Hematopoietic multipotent progenitor cell treated with erythropoietin and hydrocortisone succinate and interleukin-3 and kit ligand, for 17 days (in vitro differentiated cells): Measurements from ENCODE around the gene PARVG.
"Not testable (repeated sequence)": the region's sequence is repeated elsewhere in the genome, so short reads cannot be mapped to it uniquely, and the experiment has no call there.

Source experiments
- DNase-seq: peaks from one replicate; pipeline ENCODE4 v3.0.0-alpha.2; 2015; ENCODE audit warnings: low spot score

The PARVG gene

DNA sequence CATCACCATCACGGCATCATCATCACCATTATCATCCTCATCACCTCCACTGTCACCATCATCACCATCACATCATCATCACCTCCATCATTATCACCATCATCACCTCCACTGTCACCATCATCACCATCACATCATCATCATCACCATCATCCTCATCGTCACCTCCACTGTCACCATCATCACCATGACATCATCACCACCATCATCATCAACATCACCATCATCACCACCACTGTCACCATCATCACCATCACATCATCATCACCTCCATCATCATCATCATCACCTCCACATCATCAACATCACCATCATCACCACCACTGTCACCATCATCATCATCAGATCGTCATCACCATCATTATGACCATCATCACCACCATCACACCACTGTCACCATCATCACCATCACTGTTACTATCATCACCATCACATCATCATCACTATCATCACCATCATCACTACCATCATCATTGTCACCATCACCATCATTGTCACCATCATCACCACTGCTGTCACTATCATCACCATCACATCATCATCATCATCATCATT is 32.8 kb downstream of the PARVG start:
- DNase-seq, result no peak

DNA sequence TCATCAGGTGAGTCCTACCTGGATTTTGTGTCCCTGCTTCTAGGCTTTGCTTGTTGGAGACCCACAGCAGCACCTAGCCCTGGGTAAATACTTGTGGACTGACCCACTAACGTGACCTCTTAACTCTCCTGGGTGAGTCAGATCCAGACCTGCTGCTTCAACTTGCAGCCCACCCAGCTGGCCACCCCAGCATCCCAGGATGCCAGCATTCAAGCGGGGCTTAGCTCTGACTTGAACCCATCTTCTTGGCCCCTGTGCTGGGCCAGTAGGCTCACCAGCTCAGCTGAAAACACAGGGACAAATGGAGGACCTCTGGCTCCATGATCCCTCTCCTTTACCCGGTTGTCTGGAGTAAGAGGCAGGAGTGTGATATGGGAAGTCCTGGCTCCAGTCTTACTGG is 33.5 kb downstream of the PARVG start:
- no peak for DNase-seq

DNA sequence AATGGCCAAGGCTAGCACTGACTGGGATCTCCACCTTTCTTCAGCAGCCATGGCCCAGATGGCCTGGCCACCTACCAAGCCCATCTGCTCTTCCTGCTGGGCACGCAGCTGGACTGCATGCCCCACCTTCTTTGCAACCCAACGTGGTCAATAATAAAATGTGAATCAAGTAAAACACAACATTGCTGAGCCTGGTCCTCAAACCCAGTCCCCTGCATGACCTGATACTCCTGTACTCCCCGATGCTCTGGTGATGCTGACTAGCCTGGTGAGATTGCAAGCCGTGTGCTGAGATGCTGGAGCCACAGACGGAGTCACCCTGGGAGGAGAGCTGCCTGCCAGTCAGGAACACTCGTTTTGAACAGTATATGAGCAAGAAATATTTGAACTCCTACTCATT is 34.0 kb downstream of the PARVG start:
- no peak for DNase-seq

DNA sequence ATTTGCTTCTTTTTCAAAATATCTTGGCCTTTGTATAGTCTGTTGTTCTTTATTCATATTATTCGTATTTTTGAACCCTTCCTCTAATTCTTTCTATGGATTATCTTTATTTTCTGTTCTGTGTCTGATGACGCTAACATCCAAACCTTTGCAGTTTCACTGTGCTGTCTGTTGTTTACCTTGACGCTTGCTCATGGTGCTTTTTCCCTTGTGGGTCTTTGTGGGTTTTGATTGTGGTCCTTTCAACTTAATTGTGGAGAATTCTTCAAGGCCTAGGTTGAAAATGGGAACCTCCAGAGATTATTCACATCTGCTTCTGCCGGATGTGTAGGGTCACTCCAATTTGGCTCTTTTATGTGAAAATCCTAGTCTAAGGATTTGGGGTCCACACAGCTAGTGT is 34.6 kb downstream of the PARVG start:
- DNase-seq, result no peak

DNA sequence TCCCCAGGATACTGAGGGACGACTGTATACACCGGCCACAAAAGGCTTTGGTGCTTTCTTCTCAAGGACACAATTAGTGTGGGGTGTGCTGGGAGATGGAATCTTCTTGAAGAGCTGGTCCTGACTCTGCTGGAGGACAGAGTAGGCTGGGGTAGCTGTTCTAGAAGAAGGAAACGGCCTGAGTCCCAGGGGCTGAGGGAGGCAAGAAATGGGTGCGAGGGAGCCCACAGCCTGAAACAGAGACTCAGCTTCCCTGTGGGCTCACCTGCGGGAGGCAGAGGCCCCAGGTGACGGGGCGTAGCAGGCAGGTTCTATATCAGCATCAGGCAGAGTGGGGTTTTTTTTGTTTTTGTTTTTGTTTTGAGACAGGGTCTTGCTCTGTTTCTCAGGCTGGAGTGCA is 36.6 kb downstream of the PARVG start:
- DNase-seq, result no peak

GRCh38 chr22:44218071-44218470 is 37.3 kb downstream of the PARVG start:
- no peak for DNase-seq

DNA sequence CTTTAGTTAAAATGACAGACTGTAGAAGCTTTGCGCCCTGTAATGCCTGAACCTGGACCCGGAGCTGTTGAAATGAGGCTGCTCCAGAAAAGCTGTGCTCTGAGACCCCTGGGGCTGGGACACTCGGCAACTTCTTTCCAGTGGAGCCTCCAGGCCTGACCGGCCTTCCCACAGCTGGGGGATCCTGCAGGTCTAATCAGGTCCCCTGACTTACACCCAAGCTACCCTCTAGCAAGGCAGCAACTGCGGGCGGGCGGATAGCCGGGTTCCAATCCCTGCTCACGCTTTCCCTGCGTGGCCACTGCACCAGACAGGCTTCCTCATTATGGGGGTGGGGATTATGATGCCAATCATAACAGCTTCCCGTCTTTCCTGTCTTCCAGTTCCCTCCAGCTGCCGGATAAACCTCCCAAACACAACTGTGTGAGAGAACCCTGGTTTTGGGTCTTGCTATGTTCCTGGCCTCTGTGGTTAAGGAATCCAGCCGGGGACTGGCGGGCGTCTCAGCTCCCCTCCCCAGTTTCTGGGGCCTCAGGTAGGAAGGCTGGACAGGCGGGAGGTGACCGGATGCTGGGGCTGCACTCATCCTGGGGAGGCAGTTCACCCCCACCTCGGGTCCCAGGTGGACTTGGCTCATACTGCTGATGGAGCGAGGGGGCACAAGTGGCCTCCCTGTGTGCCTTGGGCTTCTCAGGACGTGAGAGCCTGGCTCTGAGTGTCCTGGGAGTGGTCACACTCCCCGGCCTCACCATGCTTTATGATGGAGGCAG is 38.6 kb downstream of the PARVG start:
- no peak for DNase-seq

DNA sequence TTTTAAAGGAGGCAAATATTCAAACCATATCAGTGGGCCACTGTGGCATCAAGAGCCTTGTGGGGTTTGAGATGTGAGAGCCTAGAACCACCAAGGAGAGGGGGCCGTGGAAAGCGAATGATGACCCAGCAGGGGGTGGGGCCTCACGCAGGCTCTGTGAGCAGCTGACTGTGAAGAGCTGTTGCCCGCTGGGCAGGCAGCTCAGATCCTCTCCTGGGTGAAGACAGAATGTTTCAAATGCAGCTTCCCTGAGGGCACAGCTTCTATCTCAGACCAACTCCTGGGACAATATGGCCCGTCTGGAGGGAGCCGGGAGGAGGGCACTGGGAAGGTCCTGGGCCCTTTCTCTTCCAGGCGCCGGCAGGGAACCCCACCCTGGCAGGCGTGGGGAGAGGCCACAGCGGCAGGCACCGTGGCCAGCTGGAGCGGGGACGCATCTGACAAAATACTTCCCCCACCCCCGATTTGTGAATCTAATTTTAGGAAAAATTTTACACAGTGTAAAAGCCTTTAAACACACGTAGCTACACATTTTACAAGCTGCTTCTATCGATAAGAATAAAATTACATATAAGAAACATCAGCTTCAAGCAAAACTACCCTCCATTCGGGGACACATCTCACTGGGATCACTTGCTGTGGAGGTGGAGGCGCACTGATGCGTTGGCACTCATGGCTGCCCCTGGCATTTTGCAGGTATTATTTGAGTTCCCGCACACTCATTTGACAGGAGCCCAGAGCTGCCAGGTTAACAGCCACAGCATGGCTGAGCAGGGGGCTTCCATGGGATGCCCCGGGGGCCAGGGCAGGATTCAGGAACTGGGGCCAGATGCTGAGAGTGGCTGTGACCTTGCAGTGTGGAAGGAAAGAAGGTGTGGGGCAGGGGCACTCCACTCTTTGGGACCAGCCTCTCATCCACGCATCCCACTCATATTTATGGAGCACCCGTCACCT is 40.3 kb downstream of the PARVG start:
- no peak for DNase-seq

DNA sequence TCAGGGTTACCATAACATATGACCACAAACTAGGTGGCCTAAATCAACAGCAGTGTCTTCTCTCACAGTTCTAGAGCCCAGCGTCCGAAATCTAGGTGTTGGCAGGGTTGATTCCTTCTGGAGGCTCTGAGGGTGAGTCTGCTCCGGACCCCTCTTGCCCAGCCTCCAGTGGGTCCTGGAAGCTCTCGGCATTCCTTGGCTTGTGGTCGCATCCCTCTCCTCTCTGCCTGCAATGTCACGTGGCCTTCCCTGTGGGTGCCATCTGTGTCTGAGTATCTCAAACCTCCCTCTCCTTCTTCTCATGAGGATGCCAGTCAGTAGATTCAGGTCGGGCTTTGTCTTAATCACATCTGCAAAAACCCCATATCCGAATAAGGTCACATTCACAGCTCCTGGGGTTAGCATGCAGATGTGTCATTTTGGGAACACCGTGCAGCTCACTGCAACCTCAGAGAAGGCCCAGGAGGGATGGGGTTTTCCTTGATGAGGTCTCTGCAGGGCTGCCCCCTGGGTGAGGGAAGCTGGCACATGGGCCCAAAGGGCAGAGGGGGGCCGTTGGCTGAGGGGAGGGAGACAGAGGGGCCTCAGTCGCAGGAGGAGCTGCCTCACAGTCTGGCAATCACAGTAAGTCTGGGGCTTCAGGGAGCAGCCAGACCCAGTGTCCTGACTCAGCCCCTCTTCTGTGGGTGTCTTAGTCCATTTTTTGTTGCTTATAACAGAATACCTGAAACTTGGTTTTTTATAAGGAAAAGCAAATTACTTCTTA is 41.2 kb downstream of the PARVG start:
- DNase-seq, result no peak

DNA sequence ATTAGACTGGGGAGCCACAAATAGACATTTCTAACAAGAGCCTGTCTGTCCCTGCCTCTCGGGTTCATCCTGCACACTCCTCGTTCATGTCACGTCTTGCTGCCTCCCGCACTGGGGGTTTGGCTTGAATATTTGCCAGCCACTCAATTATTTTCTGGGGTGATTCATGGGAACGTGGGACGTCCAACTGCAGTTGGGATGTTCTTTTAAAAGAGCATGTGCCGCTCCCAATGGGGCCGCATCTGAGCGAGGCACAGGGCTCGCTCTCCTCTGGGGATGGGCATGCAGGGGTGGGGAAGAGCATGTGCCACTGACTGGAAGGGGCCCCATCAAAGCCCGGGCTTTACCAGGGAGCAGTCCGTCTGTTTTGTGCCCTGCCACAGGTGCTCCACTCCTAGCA is 43.4 kb downstream of the PARVG start:
- no peak for DNase-seq

- no peak for DNase-seq
Measured at GRCh38 chr22:44225091-44225689, 44.5 kb downstream of the PARVG start.

DNA sequence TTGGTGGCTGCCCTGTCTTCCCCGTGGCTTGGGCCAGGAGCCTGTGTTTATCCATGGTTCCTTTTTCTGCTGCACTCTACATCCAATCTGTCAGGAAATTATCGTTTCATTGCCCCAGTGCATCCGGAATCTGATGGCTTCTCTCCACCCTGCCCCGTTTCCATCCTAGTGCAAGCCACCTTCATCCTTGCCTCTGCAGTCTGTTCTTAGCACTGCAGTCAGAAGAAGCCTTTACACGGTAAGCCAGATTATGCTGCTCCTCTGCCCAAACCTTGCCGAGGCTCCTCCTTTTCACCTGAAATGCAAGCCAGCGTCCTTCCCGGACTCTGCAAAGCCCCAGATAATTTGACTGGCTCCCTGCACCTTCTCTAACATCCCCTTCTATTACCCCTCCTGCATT is 45.1 kb downstream of the PARVG start:
- DNase-seq, result no peak

DNA sequence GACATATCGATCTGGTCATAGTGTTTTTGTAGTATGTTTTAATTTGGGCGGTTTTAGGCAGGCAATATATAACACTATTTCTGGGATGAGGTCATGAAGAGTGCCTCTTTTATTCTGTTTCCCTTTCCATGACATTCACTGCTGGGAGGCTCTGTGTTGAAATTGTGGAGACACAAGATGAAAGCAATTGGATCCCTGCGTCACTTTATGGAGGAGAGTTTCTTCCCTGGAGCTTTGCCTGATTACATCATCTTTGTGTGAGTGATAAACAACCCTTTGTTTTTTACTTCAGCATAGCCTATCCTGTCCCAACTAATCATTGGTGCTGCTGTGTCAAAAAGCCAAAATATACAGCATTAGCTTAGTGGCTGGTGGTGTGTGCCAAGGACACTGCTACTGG is 48.6 kb downstream of the PARVG start:
- no peak for DNase-seq

DNA sequence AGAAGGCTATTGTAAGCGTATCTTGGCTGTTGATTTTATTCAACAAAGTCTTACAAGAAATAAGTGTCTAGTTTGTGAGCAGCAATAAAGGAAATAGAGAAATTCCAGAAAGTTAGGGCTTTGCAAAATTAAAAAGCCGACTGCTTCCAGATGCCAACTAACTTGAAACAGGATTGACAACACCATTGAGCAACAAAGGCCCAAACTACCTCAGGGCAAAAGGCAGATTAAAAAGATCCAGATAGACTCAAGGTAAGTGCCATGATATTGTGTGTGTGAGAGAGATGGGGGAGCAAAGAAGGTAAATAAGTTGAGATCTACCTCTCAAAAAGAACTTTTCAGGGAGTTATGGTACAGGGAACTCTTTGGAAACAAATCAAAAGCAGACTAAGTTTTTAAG is 49.1 kb downstream of the PARVG start:
- DNase-seq, result no peak

GRCh38 chr22:44231233-44231632 is 50.5 kb downstream of the PARVG start:
- DNase-seq, result no peak

- not testable (repeated sequence) for DNase-seq
Measured at GRCh38 chr22:44234372-44234771, 53.6 kb downstream of the PARVG start.

- no peak for DNase-seq
Measured at GRCh38 chr22:44237290-44237689, 56.6 kb downstream of the PARVG start.

DNA sequence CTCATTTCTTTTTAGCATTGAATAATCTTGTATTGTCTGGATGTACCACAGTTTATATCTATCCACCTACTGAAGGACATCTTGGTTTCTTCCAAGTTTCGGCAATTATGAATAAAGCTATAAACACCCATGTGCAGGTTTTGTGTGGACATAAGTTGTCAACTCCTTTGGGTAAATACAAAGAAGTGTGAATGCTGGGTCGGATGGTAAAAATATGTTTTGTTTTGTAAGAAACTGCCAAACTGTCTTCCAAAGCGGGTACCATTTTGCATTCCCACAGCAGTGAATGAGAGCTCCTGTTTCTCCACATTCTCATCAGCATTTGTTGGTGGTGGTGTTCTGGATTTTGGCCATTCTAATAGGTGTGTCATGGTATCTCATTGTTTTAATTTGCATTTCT is 60.4 kb downstream of the PARVG start:
- DNase-seq, result not testable (repeated sequence)

GRCh38 chr22:44242946-44243724 is 62.4 kb downstream of the PARVG start:
- DNase-seq, result no peak

DNA sequence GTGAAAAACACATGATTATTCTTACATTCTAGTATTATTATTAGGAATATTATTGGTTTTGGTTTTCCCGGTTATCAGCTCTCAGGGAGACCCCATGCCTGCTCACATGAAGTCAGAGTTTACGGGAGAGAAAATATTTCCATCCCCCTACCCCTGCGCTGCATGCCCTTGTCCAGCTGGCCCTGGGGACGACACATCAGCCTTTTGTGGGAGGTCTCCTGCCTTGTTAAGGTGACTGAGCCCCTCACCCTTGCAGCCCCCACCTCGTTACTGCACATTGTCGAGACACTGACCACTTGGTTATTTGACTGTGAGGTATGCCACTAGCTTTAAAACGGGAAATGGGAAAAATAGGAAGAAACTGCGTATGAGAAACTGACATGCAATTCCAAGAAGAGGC is 63.0 kb downstream of the PARVG start:
- no peak for DNase-seq

DNA sequence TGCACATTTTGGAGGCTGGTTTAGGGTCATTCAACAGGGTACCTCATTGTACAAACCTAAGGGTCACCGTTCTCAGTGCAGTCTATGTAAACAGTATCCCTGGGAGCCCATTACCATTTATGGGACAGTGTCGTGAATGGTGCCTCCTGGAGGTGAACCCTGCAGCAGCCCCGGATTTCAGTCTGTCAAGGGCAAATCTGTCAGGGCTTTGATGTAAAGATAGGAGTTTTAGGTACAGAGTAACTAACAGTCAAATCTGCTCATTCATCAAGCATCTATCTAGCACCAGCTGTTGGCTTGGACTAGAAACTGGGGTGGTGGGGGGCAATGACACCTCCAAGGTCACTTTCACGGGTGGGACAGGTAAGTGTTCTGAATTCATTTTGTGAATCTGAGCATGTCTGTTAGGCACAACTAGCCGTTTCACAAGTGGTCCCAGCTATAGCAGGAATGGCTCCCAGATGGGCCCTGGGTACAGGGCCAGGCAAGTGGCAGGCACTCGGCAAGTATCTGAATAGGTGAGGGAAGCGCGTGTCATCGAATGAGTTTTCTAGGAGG is 63.6 kb downstream of the PARVG start:
- no peak for DNase-seq
